WTC11 (cell line): ENCODE data around the gene EID2.

ENCODE experiments used
- ETV6 ChIP-seq: sonication (generic); formaldehyde crosslinking; IDR thresholded peaks from 2 replicates; pipeline ENCODE4 v1.8.1; 2022; ENCODE audit warnings: mild to moderate bottlenecking, missing genetic modification reagents
- FOXP1 ChIP-seq: sonication (generic); formaldehyde crosslinking; IDR thresholded peaks from 2 replicates; pipeline ENCODE4 v1.8.0; 2022; ENCODE audit warnings: missing genetic modification reagents, mild to moderate bottlenecking, moderate library complexity, borderline replicate concordance
- NFYB ChIP-seq: sonication (generic); formaldehyde crosslinking; conservative IDR thresholded peaks from 2 replicates; pipeline ENCODE4 v1.8.0; 2022; ENCODE audit warnings: low read depth, missing genetic modification reagents
- ZNF232 ChIP-seq: sonication (generic); formaldehyde crosslinking; IDR thresholded peaks from 2 replicates; pipeline ENCODE4 v1.8.0; 2022; ENCODE audit warnings: mild to moderate bottlenecking, missing genetic modification reagents
- ZNF317 ChIP-seq: sonication (generic); formaldehyde crosslinking; IDR thresholded peaks from 2 replicates; pipeline ENCODE4 v1.8.1; 2023; ENCODE audit warnings: low read depth, mild to moderate bottlenecking, moderate library complexity, missing genetic modification reagents, borderline replicate concordance
- ZNF423 ChIP-seq: fragments of 250-450 bp; sonication (Bioruptor Pico); IDR thresholded peaks from 2 replicates; pipeline ENCODE4 v2.1.2; 2022; ENCODE audit warnings: mild to moderate bottlenecking, moderate library complexity
- TF ChIP-seq, protein P1 (sequence below): fragments of 250-450 bp; sonication (Bioruptor Pico); IDR thresholded peaks from 2 replicates; pipeline ENCODE4 v2.1.2; 2022; ENCODE audit warnings: mild to moderate bottlenecking, moderate library complexity
- TF ChIP-seq, protein P2 (sequence below): fragments of 200-600 bp; IDR thresholded peaks from 2 replicates; pipeline ENCODE4 v1.8.0; 2022; ENCODE audit warnings: antibody characterized with exemption
- TF ChIP-seq, protein P3 (sequence below): fragments of 250-450 bp; sonication (Bioruptor Pico); IDR thresholded peaks from 2 replicates; pipeline ENCODE4 v1.8.0; 2021; ENCODE audit warnings: mild to moderate bottlenecking
- TF ChIP-seq, protein P4 (sequence below): sonication (generic); formaldehyde crosslinking; IDR thresholded peaks from 2 replicates; pipeline ENCODE4 v1.8.1; 2022; ENCODE audit warnings: low read depth, mild to moderate bottlenecking, moderate library complexity, missing genetic modification reagents, borderline replicate concordance
- TF ChIP-seq, protein P5 (sequence below): sonication (generic); formaldehyde crosslinking; IDR thresholded peaks from 2 replicates; pipeline ENCODE4 v1.8.0; 2022; ENCODE audit warnings: mild to moderate bottlenecking, missing genetic modification reagents

- TF ChIP-seq, protein P1, sequence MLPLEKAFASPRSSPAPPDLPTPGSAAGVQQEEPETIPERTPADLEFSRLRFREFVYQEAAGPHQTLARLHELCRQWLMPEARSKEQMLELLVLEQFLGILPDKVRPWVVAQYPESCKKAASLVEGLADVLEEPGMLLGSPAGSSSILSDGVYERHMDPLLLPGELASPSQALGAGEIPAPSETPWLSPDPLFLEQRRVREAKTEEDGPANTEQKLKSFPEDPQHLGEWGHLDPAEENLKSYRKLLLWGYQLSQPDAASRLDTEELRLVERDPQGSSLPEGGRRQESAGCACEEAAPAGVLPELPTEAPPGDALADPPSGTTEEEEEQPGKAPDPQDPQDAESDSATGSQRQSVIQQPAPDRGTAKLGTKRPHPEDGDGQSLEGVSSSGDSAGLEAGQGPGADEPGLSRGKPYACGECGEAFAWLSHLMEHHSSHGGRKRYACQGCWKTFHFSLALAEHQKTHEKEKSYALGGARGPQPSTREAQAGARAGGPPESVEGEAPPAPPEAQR (CRISPR knock-in tag), result no peak
- TF ChIP-seq, protein P2, sequence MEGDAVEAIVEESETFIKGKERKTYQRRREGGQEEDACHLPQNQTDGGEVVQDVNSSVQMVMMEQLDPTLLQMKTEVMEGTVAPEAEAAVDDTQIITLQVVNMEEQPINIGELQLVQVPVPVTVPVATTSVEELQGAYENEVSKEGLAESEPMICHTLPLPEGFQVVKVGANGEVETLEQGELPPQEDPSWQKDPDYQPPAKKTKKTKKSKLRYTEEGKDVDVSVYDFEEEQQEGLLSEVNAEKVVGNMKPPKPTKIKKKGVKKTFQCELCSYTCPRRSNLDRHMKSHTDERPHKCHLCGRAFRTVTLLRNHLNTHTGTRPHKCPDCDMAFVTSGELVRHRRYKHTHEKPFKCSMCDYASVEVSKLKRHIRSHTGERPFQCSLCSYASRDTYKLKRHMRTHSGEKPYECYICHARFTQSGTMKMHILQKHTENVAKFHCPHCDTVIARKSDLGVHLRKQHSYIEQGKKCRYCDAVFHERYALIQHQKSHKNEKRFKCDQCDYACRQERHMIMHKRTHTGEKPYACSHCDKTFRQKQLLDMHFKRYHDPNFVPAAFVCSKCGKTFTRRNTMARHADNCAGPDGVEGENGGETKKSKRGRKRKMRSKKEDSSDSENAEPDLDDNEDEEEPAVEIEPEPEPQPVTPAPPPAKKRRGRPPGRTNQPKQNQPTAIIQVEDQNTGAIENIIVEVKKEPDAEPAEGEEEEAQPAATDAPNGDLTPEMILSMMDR, result no peak
- TF ChIP-seq, protein P3, sequence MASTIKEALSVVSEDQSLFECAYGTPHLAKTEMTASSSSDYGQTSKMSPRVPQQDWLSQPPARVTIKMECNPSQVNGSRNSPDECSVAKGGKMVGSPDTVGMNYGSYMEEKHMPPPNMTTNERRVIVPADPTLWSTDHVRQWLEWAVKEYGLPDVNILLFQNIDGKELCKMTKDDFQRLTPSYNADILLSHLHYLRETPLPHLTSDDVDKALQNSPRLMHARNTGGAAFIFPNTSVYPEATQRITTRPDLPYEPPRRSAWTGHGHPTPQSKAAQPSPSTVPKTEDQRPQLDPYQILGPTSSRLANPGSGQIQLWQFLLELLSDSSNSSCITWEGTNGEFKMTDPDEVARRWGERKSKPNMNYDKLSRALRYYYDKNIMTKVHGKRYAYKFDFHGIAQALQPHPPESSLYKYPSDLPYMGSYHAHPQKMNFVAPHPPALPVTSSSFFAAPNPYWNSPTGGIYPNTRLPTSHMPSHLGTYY (CRISPR knock-in tag), result no peak
- no peak for TF ChIP-seq ZNF317 (CRISPR knock-in tag)
- TF ChIP-seq, protein P4, sequence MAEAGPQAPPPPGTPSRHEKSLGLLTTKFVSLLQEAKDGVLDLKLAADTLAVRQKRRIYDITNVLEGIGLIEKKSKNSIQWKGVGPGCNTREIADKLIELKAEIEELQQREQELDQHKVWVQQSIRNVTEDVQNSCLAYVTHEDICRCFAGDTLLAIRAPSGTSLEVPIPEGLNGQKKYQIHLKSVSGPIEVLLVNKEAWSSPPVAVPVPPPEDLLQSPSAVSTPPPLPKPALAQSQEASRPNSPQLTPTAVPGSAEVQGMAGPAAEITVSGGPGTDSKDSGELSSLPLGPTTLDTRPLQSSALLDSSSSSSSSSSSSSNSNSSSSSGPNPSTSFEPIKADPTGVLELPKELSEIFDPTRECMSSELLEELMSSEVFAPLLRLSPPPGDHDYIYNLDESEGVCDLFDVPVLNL (CRISPR knock-in tag), result no peak
- no peak for TF ChIP-seq FOXP1
- no peak for TF ChIP-seq ZNF232
- TF ChIP-seq ZNF423 (CRISPR knock-in tag), result no peak
- no peak for TF ChIP-seq NFYB
- TF ChIP-seq ETV6, result no peak
- TF ChIP-seq, protein P5, sequence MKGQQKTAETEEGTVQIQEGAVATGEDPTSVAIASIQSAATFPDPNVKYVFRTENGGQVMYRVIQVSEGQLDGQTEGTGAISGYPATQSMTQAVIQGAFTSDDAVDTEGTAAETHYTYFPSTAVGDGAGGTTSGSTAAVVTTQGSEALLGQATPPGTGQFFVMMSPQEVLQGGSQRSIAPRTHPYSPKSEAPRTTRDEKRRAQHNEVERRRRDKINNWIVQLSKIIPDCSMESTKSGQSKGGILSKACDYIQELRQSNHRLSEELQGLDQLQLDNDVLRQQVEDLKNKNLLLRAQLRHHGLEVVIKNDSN (CRISPR knock-in tag), result no peak
Observed at GRCh38 chr19:39563408-39563807, 23.4 kb upstream of the EID2 start.
